ENCODE results near the gene ZAP70.

- TF ChIP-seq EZH2 (IDR thresholded peaks at IDR 0.05; ENCODE audit: low read length) (no peak), CTCF (optimal IDR thresholded peaks at IDR 0.05 in 1 of 3, IDR thresholded peaks at IDR 0.05 in 1 of 3, conservative IDR thresholded peaks at IDR 0.05 in 1 of 3; ENCODE audit: extremely low read depth in 1 of 3, insufficient read depth in 2 of 3, low read length in 3 of 3) (no peak)
These were observed 8.4 kb upstream of the ZAP70 start for GRCh38 chr2:97704989-97705388.

Measured in keratinocyte (primary cell).